HG03439 (cell line): ENCODE data around the gene TNIP3.
"Not testable (repeated sequence)": the region's sequence is repeated elsewhere in the genome, so short reads cannot be mapped to it uniquely, and the experiment has no call there.

Source experiments
- ATAC-seq: cut with Tn5 transposase; IDR thresholded peaks from one replicate; pipeline ENCODE4 v1.9.1; 2021; ENCODE audit warnings: mild to moderate bottlenecking, moderate library complexity; ENCODE audit not compliant: unreplicated experiment

Gene TNIP3

GRCh38 chr4:121164291-121164690 is at the start of gene TNIP3:
Gene TNIP3 (minus strand): TSS chr4:121164321. CDS start chr4:121164125, 196 bp downstream.
- no peak for ATAC-seq

GRCh38 chr4:121212806-121213205 is 48.7 kb upstream of the TNIP3 start:
- no peak for ATAC-seq

GRCh38 chr4:121209171-121209570 is 45.0 kb upstream of the TNIP3 start:
- no peak for ATAC-seq

GRCh38 chr4:121208244-121209007 is 44.3 kb upstream of the TNIP3 start:
- no peak for ATAC-seq

GRCh38 chr4:121205777-121206176 is 41.7 kb upstream of the TNIP3 start:
- ATAC-seq, result not testable (repeated sequence)

GRCh38 chr4:121200795-121201472 is 36.8 kb upstream of the TNIP3 start:
- peak; percentile 59 for ATAC-seq

- peak; percentile 85 for ATAC-seq
Measured at GRCh38 chr4:121199742-121200561, 35.8 kb upstream of the TNIP3 start.

GRCh38 chr4:121198251-121198650 is 34.1 kb upstream of the TNIP3 start:
- no peak for ATAC-seq

GRCh38 chr4:121195649-121196048 is 31.5 kb upstream of the TNIP3 start:
- no peak for ATAC-seq

- ATAC-seq, result no peak
Measured at GRCh38 chr4:121192480-121192879, 28.4 kb upstream of the TNIP3 start.

- ATAC-seq, result no peak
Measured at GRCh38 chr4:121192013-121192412, 27.9 kb upstream of the TNIP3 start.

- no peak for ATAC-seq
Measured at GRCh38 chr4:121191361-121191760, 27.2 kb upstream of the TNIP3 start.

GRCh38 chr4:121190389-121190788 is 26.3 kb upstream of the TNIP3 start:
- no peak for ATAC-seq

- peak; percentile 87 for ATAC-seq
Measured at GRCh38 chr4:121189326-121190215, 25.4 kb upstream of the TNIP3 start.

- ATAC-seq, result no peak
Measured at GRCh38 chr4:121187206-121187605, 23.1 kb upstream of the TNIP3 start.

- ATAC-seq, result peak; percentile 72
Measured at GRCh38 chr4:121185960-121186359, 21.8 kb upstream of the TNIP3 start.

- ATAC-seq, result no peak
Measured at GRCh38 chr4:121183989-121184388, 19.9 kb upstream of the TNIP3 start.

- no peak for ATAC-seq
Measured at GRCh38 chr4:121183361-121183760, 19.2 kb upstream of the TNIP3 start.

GRCh38 chr4:121182296-121182695 is 18.2 kb upstream of the TNIP3 start:
- no peak for ATAC-seq

- no peak for ATAC-seq
Measured at GRCh38 chr4:121181493-121181892, 17.4 kb upstream of the TNIP3 start.
